Measurements from ENCODE around the gene IL4R.
"Not testable (repeated sequence)": the region's sequence is repeated elsewhere in the genome, so short reads cannot be mapped to it uniquely, and the experiment has no call there.

IL4R gene

GRCh38 chr16:27384425-27384824 is 70.7 kb downstream of the IL4R start:
- TF ChIP-seq, protein P1, sequence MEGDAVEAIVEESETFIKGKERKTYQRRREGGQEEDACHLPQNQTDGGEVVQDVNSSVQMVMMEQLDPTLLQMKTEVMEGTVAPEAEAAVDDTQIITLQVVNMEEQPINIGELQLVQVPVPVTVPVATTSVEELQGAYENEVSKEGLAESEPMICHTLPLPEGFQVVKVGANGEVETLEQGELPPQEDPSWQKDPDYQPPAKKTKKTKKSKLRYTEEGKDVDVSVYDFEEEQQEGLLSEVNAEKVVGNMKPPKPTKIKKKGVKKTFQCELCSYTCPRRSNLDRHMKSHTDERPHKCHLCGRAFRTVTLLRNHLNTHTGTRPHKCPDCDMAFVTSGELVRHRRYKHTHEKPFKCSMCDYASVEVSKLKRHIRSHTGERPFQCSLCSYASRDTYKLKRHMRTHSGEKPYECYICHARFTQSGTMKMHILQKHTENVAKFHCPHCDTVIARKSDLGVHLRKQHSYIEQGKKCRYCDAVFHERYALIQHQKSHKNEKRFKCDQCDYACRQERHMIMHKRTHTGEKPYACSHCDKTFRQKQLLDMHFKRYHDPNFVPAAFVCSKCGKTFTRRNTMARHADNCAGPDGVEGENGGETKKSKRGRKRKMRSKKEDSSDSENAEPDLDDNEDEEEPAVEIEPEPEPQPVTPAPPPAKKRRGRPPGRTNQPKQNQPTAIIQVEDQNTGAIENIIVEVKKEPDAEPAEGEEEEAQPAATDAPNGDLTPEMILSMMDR (conservative IDR thresholded peaks at IDR 0.05): no peak
- TF ChIP-seq ZFX (IDR thresholded peaks at IDR 0.05): no peak
- no peak overlapping the region for H3K27ac ChIP-seq

DNA sequence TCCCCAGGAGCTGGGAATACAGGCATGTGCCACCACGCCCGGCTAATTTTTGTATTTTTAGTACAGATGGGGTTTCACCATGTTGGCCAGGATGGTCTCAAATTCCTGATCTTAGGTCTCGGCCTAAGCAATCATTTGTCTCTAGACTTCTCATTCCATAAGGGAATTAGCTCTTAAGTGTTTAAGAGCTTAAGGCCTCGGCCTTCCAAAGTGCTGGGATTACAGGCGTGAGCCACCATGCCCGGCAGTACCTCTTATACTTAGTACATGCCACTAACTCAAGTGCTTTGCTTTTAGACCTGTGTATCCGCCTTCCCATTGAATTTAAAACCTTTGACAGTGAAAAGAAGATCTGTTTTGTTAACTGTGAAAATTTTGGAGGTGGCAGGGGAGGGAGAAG is 71.6 kb downstream of the IL4R start:
- TF ChIP-seq, protein P1 (conservative IDR thresholded peaks at IDR 0.05): no peak
- no peak for TF ChIP-seq ZFX (IDR thresholded peaks at IDR 0.05)

GRCh38 chr16:27386674-27387073 is 72.9 kb downstream of the IL4R start:
- TF ChIP-seq, protein P1 (conservative IDR thresholded peaks at IDR 0.05): no peak
- TF ChIP-seq ZFX (IDR thresholded peaks at IDR 0.05): no peak
- H3K27ac ChIP-seq: no peak overlapping the region

More for the DNA sequence above, 71.6 kb downstream of the IL4R start:
- no peak overlapping the region for H3K27ac ChIP-seq

DNA sequence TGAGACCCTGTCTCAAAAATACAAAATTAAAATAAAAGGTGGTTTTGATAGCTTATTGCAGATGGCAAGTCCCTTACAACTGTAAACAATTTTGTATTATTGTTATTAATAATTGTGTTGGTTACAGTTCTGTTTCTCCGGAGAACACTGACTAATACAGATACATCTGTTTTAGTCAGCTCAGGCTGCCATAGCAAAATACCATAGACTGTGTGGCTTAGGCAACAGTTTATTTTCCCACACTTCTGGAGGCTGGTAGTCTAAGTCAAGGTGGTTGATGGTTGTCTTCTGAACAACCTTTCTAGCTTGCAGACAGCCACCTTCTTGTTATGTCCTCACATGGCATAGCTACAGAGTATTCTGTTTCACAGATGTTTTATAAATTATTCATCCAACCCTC is 74.0 kb downstream of the IL4R start:
- TF ChIP-seq ZFX (IDR thresholded peaks at IDR 0.05): no peak
- no peak overlapping the region for H3K27ac ChIP-seq

DNA sequence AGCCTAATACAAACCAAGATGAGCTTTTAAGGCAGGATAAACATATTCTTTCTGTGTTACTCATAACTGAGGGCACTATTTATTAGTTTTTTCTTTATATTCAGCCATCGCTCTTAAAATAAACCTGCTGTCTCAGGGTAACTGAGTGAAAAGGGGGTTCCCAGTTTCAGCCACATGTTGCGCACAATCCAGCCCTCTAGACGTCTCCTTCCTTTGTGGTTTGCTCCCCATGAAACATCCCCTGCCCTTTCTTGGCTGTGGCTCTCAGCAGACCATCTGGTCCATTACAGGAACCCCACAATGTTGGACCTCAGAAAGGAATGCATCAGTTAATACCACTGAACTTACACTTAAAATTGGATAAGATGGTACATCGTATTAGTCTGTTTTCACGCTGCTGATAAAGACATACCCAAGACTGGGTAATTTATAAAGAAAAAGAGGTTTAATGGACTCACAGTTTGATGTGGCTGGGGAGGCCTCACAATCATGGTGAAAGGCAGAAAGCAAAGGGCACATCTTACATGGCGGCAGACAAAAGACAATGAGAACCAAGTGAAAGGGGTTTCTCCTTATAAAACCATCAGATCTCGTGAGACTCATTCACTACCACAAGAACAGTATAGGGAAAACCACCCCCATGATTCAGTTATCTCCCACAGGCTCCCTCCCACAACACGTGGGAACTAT is 75.6 kb downstream of the IL4R start:
- H3K27ac ChIP-seq: no peak overlapping the region

DNA sequence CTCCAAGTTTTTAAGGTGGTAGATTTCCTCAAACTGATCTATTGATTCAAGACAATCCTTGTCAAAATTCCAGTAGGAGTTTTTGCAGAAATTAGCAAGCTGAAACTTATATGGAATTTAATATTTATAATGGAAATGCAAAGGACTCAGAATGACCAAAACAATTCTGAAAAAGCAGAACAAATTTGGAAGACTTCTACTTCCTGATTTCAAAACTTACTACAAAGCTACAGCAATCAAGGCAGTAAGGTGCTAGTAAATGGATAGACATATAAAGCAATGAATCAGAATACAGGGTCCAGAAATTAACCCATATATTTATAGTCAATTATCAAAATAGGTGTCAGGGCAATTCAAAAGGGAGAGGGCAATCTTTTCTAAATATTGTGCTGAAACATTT is 76.4 kb downstream of the IL4R start:
- H3K27ac ChIP-seq: no peak overlapping the region
- TF ChIP-seq, protein P1 (conservative IDR thresholded peaks at IDR 0.05): no peak
- no peak for TF ChIP-seq ZFX (IDR thresholded peaks at IDR 0.05)

More for the DNA sequence above, 75.6 kb downstream of the IL4R start:
- TF ChIP-seq, protein P1 (conservative IDR thresholded peaks at IDR 0.05): no peak
- no peak for TF ChIP-seq ZFX (IDR thresholded peaks at IDR 0.05)

- TF ChIP-seq, protein P1 (conservative IDR thresholded peaks at IDR 0.05): no peak
- TF ChIP-seq ZFX (IDR thresholded peaks at IDR 0.05): no peak
- no peak overlapping the region for H3K27ac ChIP-seq
These were observed 78.9 kb downstream of the IL4R start for GRCh38 chr16:27392671-27393070.

DNA sequence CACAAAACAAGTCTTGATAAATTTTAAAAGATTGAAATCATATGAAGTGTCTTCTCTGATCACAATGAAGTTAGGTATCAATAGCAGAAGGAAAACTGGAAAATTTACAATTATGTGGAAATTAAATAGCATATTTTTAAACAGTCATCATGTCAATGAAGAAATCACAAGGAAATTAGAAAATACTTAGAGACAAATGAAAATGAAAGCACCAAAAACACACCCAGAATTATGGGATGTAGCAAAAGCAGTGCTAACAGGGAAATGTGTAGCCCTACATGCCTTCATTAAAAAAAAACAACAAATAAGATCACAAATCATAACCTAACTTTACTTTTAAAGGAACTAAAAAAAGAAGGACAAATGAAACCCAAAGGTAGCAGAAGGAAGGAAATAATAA is 80.7 kb downstream of the IL4R start:
- H3K27ac ChIP-seq: no peak overlapping the region
- TF ChIP-seq ZFX (IDR thresholded peaks at IDR 0.05): no peak
- TF ChIP-seq, protein P1 (conservative IDR thresholded peaks at IDR 0.05): no peak

GRCh38 chr16:27398341-27398893 is 84.6 kb downstream of the IL4R start:
- not testable (repeated sequence) for H3K27ac ChIP-seq

Data from C4-2B (cell line).